ENCODE data around the gene N4BP2L2. TPM values are rescaled to one million over a fixed set of nuclear protein-coding genes. Genes with fewer than 3 reads are reported as not detected.

N4BP2L2 gene
- total RNA-seq, 2 donors from 2014 or later, result 59.6 to 82.3 TPM

DNA sequence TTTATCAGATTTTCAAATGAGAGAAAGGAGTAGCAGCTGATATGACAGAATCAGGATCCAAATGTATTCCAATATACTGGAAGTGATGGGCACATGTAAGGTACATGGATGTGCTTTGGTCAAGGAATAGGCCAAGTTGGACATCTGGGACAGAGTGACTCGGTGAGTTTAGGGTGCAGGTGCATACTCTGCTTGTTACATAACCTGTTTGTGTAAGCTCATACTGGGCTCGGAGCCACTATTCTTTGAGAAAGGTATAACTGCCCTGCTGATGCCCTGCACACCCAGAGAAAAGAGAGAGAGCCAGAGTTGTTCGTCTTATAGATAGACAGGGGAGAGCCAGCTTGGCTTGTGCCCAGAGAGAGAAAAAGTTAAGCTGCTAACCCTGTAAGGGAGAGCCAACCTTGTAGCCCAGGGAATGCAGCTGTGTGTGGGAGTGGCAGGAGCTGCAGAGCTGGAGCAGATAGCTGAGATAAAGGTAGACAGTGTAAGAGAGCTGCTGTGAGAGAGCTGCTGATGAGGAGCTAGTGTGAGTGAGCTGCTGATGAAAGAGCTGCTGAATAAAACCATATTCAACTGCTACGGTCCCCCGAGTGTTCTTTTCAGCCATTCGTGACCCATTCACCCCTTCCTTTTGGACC, 70.0 kb downstream of the N4BP2L2 start:
- no peak overlapping the region for H3K4me3 ChIP-seq
- no peaks in the 10 kb centered on the region for H3K9me3 ChIP-seq
- intact Hi-C loops (cut with DNase I), result no loop called here
- H3K27me3 ChIP-seq, result no peaks in the 10 kb centered on the region
- no peak overlapping the region for H3K27ac ChIP-seq
- TF ChIP-seq CTCF (IDR thresholded peaks at IDR 0.05), result no peak
- DNase-seq, result no peak
- no peaks in the 10 kb centered on the region for H3K36me3 ChIP-seq
- no peaks in the 10 kb centered on the region for H3K4me1 ChIP-seq
- H3K9ac ChIP-seq (ENCODE audit: low read depth in 2 of 2, low read length in 2 of 2), result no peak overlapping the region

- no peaks in the 10 kb centered on the region for H3K9me3 ChIP-seq
- DNase-seq, result no peak
- H3K4me3 ChIP-seq, result no peak overlapping the region
- no peaks in the 10 kb centered on the region for H3K36me3 ChIP-seq
- H3K27me3 ChIP-seq, result no peaks in the 10 kb centered on the region
- H3K9ac ChIP-seq (ENCODE audit: low read depth in 2 of 2, low read length in 2 of 2), result no peak overlapping the region
- intact Hi-C loops (cut with DNase I), result no loop called here
- H3K27ac ChIP-seq, result no peak overlapping the region
- TF ChIP-seq CTCF (IDR thresholded peaks at IDR 0.05), result no peak
- H3K4me1 ChIP-seq, result no peaks in the 10 kb centered on the region
These were observed 82.0 kb downstream of the N4BP2L2 start for GRCh38 chr13:32456591-32456990.

GRCh38 chr13:32455594-32455903, 83.0 kb downstream of the N4BP2L2 start:
- H3K4me3 ChIP-seq, result no peak overlapping the region
- DNase-seq, result no peak
- no peak overlapping the region for H3K9ac ChIP-seq (ENCODE audit: low read depth in 2 of 2, low read length in 2 of 2)
- H3K27me3 ChIP-seq, result no peaks in the 10 kb centered on the region
- H3K4me1 ChIP-seq, result no peaks in the 10 kb centered on the region
- intact Hi-C loops (cut with DNase I), result no loop called here
- H3K9me3 ChIP-seq, result no peaks in the 10 kb centered on the region
- no peak overlapping the region for H3K27ac ChIP-seq
- no peaks in the 10 kb centered on the region for H3K36me3 ChIP-seq
- no peak for TF ChIP-seq CTCF (IDR thresholded peaks at IDR 0.05)

DNA sequence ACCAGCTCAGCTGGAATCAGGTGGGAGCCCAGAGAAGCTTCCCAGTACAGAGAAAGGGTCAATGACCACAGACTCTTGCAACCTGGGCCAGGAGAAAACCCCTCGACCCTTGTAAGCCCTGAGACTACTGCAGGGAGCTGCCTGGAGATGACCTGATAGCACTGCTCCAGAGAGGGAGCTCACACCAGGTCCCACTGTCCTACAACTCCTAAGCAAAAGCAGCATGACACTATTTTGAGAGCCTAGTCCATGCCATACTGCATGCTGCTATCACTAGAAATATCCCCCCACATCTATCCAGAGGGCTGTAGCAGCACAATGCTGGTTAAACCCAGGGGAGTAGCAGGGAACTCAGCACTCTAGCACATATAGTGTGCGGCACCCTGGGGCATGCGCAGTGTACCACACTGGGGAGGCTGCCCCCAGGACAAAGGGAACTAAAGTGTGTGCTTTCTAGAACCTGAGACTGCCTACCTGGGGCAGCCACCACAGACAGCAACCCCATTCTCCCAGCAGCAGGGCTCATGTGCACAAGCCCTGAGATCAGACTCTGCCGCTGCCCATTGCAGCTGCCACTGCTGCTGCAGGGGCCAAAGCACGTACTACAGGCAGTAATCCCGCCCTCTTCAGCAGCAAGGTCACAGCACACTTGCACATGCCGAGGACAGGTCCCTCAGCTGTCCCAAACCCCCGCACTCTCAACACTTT, 83.6 kb downstream of the N4BP2L2 start:
- no peak for DNase-seq
- H3K4me1 ChIP-seq, result no peaks in the 10 kb centered on the region
- H3K27ac ChIP-seq, result no peak overlapping the region
- no peak overlapping the region for H3K9ac ChIP-seq (ENCODE audit: low read depth in 2 of 2, low read length in 2 of 2)
- H3K9me3 ChIP-seq, result no peaks in the 10 kb centered on the region
- H3K4me3 ChIP-seq, result no peak overlapping the region
- H3K36me3 ChIP-seq, result no peaks in the 10 kb centered on the region
- intact Hi-C loops (cut with DNase I), result no loop called here
- H3K27me3 ChIP-seq, result no peaks in the 10 kb centered on the region
- TF ChIP-seq CTCF (IDR thresholded peaks at IDR 0.05), result no peak

GRCh38 chr13:32453981-32454380, 84.6 kb downstream of the N4BP2L2 start:
- no peaks in the 10 kb centered on the region for H3K36me3 ChIP-seq
- no peak overlapping the region for H3K4me3 ChIP-seq
- no peak for TF ChIP-seq CTCF (IDR thresholded peaks at IDR 0.05)
- H3K27ac ChIP-seq, result no peak overlapping the region
- intact Hi-C loops (cut with DNase I), result no loop called here
- no peaks in the 10 kb centered on the region for H3K9me3 ChIP-seq
- no peaks in the 10 kb centered on the region for H3K27me3 ChIP-seq
- DNase-seq, result no peak
- no peak overlapping the region for H3K9ac ChIP-seq (ENCODE audit: low read depth in 2 of 2, low read length in 2 of 2)
- H3K4me1 ChIP-seq, result no peaks in the 10 kb centered on the region
